Stimulated activated CD4-positive, alpha-beta T cell treated with anti-CD3 and anti-CD28 coated beads, Interleukin-12 subunit alpha, Interleukin-12 subunit beta, amount 100 ng/mL, for 24 hours (primary cell): ENCODE measurements around the gene PRLR.
A peak's percentile ranks its signal among the peaks of the same experiment; 100 is the strongest.

Experiments used
- DNase-seq, 2 experiments: peaks; one replicate each; pipeline ENCODE4 v3.0.0-alpha.2; 2020; ENCODE audit warnings: low read depth in 2 of 2

Gene PRLR

DNA sequence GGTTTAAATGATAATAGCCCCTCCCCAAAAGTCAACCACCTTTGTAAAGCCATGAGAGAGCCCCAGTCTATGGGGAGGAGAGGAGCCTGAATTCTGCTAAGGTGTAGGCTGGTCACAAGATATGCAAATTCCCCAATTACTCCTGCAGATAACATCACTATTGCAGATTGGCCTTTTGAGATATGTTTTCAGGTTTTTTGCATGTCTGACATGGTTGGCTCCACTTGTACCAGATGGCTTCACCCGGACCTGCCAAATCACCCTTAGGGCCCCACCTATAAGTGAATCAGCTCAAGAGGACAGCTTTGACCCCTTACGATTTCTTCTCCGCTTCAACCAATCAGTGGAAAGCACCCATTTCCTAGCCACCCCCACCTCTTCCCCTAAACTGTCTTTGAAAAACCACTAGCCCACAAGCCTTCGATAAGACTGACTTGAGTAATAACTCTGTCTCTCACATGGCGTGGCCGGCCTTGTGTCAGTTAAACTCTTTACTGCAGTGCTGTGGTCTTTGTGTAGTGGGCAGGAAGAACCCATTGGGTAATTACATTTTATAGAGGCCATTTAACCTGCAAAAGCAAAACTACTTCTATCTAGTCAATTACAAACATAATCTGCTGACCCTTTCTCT, 69.7 kb downstream of the PRLR start:
- DNase-seq: no peak

DNA sequence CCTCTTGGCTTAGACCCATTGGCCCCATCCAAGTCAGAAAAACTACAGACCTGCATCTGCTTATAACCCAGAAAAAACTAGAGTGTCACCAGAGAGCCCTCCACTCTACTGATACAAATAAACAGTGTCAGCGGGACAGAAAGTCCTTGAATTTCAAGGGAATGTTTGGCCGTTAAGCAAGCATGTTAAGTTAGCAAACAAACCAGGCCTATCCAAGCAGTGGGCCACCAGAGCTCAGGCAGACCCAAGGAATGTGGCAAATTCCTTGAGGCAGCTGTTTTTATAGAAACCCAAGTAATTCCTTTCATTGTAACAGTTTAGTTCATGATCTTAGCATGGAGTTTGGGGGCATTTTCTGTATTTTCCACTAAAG, 70.9 kb downstream of the PRLR start:
- DNase-seq: no peak

DNA sequence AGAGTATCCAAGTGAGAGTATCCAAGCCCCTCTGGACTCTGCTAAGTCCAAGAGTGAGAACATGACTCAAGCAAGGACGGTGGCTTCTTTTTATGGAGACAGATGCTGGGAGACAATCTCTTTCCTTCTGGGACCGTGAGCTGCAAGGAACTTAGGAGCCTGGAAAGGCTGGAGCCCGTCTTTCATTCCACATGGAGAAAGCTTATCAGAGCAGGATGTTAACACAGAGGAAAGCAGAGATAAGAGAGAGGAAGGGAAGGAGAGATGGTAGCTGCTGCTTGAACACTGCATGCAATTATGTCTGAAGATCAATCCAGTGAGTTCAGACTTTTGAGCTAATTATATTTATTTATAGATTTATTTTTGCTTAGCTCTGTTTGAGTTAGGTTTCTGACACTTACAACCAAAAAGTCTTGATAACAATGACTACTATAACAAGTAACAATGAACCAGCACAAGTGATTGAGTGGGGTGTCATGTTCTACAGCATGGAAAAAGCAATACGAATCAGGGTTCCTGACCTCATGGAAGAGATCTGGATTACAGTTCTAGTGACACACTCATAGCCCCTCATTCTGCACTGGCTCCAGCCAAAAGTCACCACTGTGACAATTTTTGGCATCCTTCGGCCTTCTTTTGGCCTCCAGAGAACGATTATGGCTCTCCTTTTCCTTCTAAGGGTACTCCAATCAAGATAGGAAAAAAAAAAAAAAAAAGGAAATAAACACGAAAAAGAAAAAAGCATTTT, 71.5 kb downstream of the PRLR start:
- DNase-seq: no peak

DNA sequence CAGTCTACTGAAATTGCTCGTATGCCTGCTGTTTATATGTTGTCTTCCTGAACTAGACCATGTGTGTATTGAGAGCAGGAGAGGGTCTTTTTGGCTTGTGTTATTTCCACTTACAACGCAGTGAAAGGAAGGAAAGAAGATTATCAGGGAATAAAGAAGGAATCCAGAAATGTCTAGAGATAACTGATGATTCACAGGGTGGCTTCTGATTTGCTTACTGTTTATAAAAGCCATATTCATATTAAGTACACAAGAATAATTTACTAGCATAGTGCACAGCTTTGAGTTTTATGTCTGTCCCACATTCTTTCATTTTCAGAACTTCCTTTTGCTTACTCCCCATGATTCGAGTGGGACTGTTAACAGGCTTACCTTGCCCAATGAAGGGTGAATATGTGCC, 72.1 kb downstream of the PRLR start:
- DNase-seq: no peak

DNA sequence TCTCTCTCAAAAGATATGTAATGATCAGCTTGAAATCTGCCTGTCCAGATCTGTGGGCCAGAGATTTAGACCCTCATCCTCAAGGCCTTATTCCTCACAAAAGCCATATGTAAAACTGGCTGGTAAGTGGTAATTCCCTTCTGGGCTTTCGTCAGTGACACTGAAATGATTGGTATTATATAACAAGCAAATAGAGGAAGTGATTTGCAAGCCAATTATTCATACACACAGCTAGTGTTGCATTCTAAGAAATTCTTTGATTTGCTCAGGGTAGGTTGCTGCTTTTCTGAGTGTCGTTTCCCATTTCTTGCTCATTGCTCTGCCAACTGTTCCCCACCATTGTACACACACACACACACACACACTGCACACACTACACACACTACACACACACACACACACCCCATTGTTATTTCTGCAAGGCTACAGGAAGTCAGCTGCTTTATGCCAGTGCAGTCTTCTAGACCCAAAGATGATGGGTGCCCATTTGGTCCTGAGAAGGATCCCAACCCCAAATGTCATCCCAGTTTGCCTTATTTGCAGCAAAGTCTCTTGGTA, 76.8 kb downstream of the PRLR start:
- no peak for DNase-seq

DNA sequence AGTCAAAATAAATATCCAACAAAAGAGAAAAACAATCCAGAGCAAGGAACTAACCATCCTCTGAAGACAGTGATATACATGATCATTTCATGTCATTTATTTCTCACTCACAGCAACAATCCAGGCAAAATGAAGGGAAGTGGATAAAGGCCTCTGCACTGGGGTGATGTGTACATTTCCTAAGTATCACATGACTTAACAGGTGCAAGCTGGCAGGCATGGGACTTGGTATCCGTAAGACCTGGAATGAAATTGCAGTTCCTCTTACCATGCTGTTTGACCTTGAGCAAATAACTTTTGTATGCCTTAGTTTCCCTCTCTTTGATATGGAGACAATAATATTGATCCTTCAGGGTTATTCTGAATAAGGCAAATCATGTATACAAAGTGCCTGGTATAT, 77.6 kb downstream of the PRLR start:
- DNase-seq: no peak

DNA sequence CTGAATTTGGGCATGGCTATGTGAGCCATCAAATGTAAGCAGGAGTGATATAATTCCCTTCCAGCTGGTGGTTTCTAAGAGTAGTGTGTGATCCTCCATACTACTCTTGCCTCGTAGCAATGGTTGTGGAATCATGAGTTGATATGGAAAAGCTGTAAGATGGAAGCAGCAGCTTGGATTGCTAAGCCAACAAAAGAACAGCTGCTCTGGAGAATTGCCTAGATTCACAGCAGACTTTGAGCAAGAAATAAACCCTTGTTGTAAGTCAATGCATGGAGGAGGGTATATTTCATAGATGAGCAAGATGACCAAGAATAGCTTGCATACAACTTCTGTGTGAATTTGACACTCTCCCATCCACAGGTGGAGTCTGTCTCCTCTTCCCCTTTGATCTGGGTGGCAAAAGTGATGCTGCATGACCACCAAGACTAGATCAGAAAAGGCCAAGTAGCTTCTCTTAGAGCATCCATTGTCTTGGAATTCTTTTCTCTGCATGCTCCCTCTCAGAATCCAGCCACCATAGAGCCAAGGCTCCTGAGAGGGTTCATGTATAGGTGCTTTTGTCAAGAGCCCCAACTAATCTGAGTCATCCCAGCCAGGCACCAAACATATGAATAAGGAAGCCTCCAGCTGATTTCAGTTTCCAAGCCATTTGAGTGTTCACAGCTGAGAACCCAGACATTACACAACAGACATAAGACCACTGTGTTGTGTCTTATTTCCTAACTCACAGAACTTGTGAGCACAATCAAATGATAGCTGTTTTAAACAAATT, 79.0 kb downstream of the PRLR start:
- no peak for DNase-seq

DNA sequence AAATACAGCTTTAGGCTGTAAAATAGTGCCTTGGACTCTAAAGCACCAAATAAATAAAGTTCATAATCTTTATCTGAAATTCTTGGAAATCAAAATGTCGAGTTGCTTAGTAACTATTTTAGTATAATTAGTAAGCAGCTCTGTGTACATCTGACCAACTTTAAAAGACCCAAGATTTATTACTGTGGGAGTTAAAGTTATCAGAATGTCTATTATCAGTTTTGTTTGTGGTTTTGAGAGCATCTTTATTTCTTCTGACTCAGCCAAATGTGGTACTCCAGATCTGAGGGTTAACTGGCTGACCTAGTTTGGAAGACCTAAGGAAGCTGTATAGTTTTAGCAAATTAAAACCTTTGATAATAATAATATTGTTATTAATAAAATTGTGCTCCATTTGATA, 81.2 kb downstream of the PRLR start:
- DNase-seq: no peak

DNA sequence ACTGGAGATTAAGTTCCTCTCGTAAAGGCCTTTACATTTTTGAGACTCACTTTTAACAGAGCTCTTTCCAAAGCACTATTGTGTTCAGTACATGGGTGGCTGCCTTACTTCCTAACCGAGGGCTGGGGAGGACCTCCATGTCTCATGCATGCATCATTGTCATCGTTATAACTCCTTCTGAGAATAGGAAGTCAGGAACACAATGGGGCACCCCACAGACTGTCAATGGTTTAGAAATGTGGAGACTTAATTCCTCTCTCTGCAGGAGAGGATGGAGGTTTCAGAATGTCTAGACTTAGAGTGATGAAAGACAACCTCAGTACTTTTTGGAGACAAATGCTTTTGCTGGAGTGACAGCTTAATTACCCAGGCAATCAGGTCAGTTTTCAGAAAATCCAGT, 83.9 kb downstream of the PRLR start:
- no peak for DNase-seq

DNA sequence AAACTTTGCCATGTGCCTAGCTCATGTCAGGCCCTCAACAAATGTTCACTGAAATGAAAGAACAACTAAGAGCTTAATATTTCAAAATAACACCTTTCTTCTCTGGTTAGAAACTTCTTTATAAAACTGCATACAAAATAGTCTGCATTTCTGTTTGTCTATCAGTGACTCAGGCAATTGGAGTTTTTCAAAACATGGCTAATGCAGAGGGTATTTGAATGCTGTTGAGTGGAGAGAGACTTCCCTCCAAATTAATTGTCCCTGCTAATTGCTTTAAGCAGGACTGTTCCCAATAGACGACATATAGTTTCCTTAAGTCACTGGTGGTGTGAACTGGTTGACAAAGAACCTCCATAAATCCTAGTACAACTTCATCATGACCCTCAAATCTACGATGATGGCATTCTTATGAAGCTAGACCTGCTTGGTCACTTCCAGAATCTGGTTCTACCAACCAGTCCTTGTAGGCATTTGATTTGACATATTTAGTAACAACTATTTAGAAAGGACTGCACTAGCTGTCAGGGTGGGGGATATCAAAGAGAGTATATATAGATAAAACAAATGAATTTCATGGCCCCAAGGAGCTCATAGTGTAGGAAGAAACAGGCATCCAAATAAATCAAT, 84.5 kb downstream of the PRLR start:
- DNase-seq: no peak

DNA sequence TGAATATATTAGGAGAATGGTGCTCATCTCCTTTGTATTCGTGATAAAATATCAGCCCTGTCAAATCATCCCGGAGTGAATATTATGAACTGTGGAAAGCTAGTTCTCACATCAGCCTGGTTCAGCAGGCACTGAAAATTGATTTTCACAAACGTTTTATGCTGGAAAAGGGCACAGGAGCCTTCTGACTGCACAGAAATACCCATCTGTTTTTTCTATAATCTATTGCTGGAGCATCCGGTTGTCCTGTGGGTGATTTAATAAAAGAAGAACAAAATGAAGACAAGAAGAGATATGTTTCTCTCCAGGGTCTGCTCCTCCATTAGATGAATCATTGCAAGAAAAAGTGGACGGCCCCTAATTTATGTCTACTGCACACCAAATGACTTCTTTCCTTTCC, 85.3 kb downstream of the PRLR start:
- no peak for DNase-seq

DNA sequence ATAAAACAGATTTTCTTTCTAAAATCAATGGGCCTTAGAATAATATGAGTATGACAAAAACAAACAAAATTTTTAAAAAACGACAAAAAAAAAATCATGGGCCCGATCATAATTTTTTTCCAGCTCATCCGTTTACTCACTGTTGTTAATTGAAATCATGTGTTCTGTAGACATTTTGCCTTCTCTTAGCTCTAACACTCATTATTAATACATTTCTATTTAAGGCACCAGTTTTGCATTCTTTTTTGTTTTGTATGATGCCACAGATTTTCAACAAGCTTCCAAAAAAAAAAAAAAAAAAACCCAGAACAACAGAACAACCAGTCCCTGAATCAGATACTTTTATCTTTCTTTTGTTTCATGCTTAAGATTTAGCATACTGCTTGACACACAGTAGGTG, 86.4 kb downstream of the PRLR start:
- DNase-seq: no peak

DNA sequence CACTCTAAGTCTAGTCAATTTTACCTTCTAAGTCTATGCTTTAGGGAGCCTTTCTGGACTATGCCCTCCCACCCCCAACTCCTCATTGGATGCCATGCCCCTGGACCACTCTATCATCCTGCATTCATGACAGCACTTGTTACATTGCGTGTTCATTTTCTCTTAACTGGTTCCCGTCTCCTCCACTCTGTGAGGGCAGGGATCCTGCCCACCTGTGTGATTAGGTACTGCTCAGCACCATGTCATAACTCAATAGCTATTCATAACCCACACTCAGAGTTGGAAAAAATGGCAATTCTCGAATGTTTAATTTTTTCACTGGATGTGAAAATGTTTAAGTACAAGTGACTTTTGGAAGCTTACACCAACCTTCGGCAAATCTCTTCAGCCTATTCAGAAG, 88.5 kb downstream of the PRLR start:
- DNase-seq: no peak

DNA sequence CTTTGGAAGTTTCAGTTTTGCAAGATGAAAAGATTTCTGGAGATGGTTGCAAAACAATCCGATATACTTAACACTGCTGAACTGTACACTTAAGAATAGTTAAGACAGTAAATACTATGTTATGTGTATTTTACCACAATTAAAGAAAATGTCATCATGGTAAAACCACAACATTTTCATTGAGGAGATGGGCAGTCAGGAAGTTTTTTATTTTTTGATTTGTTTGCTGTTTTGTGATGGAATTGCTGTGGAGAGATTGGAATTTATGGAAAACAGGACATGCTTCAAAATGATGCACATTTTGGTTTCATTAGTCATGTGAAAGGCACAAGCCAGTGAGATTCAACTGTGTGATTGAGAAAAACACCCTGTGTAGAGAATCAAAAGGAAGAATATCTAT, 92.1 kb downstream of the PRLR start:
- no peak for DNase-seq

DNA sequence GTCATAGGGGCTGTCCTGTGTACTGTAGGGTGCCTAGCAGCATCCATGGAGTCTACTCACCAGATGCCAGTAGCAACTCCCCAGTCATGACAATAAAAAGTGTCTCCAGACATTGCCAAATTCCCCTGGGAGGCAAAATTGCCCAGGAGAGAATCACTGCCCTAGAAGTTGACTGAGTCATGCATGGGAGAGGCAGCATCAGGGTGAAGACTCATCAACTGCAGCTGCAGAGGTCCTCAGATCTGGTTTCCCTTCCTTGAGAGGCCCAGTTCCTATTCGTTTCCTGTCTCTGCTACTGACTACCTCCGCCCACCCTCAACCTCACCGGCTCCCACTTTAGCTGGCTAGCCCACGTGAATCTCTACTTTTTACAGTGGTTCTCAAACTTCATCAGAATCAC, 93.9 kb downstream of the PRLR start:
- DNase-seq: no peak

DNA sequence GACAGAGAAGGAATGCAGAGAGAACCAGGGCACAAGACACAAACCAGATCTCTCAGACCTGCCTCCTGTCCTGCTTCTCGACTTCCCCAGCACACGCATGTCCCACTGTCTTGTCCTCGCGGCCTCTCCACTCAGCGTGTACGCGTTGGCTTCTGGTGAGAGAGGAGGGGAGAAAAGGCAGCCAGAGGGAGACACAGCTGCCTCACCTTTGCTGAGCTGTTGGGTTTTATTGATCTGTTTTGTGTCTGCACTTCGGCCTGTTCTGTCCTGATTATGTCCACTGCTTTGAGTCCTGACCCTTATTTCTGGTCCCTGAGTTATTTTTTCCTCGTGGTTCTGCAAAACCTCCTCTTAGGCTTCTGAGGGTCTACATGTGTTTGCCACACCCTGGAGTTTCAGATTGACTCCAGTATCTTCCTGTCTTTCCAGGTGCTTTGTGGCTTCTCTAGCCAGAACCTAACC, 95.0 kb downstream of the PRLR start:
- no peak for DNase-seq

DNA sequence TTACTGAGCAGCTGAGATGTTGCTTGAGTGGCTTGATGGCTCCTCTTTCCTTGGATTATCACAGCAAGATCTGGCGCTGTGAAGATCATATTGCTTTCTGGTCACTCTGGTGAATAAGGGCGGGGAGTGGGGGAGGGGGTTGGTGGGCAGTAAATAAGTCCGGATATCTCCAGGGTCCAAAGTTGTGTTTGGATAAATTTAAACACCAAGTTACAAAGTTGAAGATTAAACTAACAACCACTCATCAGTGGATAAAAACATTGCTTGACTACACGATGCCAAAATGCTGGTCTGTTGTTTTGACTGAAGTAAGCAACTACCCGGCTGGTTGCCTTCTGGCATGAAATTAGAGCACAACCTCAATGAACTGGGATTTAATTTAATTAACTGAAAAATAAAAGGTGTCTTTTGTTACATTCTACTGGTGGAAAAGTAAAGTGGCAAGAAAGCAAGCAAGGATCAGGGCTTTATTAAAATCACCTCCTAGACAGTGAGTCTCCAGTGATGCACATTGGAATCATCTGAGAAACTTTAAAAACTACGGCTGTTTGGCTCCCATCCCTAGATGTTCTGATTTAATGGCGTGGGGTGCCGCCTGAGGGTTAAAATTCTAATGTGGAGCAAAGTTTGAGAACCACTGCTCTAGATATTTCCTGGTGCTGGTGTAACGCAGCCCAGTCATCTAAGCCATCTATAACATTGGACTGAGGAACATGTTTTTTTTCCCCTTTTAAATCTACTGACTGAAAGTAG, 95.8 kb downstream of the PRLR start:
- no peak for DNase-seq

DNA sequence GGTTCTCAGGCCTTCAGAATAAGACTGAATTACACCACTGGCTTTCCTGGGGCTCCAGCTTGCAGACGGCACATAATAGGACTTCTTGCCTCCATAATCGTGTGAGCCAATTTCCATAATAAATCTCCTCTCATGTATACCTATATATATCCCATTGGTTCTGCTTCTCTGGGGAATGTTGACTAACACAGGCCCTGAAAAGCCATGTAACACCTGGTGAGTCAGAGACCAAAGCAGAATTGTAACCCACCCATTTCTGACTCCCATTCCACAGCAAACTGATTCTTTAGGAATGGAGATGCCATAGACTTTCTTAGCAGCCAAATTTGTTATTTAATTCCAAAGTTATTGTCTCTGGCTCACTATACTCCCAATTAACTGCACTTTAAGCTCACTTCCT, 97.1 kb downstream of the PRLR start:
- no peak for DNase-seq

DNA sequence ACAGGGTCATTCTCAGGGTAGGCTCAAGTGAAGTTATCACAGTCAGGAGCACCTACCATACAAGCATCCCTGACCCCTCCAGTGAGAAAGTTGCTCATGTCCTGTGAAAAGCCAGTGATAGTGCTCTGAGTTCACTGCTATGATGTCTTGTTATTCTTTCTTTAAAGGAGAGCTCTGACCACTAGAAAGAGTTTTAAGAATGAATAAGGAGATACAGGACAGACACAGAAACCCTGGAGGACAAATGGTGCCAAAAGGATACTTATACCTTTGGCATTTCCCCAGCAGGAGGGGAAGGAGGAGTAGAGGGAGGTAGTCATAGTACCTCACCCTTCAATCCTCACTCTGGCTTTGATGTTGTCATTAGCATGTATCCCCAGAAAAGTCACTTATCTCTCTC, 98.6 kb downstream of the PRLR start:
- DNase-seq: no peak

DNA sequence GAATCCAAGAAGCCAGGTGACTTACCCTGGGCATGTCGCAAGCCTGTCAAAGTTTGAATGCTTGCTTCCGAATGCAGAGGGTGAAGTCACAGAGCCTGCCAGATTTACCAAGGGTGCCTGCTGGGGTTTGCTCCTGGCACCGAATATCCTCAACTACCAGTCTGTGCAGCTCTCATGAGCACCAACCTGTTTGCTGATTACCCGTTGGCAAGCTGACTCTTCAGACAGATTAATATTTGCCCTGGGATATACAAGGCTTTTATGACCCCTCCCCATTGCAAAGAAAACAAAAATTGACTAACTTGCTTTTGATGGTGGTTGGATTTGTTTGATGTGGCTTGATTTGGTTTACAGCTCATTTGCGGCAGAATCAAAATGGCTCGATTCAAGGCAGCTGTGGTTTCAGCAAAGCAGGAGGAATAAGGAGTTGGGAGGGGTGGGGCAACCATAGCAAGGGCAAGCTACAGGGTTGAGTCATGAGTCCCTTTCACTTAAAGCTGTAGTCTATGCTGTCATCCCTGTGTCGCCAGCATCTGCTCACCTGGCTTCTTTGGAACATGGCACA, 100.3 kb downstream of the PRLR start:
- peak; percentile 31 to 46 for DNase-seq

DNA sequence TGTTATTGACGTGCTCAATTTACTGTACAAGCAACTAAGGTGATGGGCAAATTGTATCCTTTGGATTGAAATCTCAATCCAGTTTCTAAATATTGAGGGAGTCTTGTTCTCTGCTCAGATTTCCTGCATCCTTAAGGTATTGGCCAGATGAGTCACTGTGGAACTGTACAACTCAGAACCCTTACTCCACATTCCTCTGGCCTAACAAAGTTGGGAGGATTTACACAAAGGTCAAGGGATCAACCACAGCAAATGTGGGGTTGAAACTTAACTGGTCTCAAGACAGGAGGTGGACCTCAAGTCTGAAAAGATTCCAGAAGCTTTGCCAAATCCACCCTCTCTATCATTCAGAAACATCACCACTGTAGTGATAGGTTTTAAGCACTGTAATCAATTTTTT, 101.0 kb downstream of the PRLR start:
- no peak for DNase-seq
